ENCODE measurements around the gene UGT1A1.
"Not testable (repeated sequence)": the region's sequence is repeated elsewhere in the genome, so short reads cannot be mapped to it uniquely, and the experiment has no call there.

Gene UGT1A1

DNA sequence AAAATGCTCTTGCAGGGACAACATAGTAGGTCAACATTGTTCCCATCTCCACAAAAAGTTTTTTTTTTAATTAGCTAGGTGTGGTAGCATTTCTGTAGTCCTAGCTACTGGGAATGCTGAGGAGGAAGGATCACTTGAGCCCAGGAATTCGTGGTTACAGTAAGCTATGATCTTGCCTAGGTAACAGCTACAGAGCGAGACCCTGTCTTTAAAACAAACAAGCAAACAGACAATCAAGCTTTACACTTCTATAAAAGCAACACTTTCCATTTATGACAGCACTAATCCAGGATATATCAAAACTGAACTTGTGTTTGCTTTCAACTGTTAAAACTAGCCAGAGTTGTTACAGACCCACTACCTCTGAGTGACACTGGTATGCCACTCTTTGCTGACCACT lies 19.2 kb upstream of the UGT1A1 start:
- H3K9me3 ChIP-seq (ENCODE audit: control insufficient read depth, low read length), result no peaks in the 10 kb centered on the region
- H3K79me1 ChIP-seq (replicated peaks; ENCODE audit: low read length, poor library complexity, severe bottlenecking), result no peaks in the 10 kb centered on the region
- no peak overlapping the region for H2BK15ac ChIP-seq (ENCODE audit: low read depth, poor library complexity, severe bottlenecking)
- H3K9ac ChIP-seq (ENCODE audit: low read length), result no peak overlapping the region
- H3K4ac ChIP-seq (ENCODE audit: low read depth in 1 of 2, low read length in 2 of 2), result no peak overlapping the region
- DNase-seq, result no peak
- no peak overlapping the region for H4K91ac ChIP-seq (ENCODE audit: low read length)
- H3K4me1 ChIP-seq (ENCODE audit: control insufficient read depth, insufficient read depth, low read depth, low read length), result peaks cover 1% of the 10 kb centered on the region
- 39% methylated on average over 2 of the region's 2 CpGs for WGBS
- no peak overlapping the region for H3K23ac ChIP-seq (ENCODE audit: low read length in 2 of 2)
- no peak overlapping the region for H3K14ac ChIP-seq (ENCODE audit: low read length in 2 of 2)
- H2BK120ac ChIP-seq (ENCODE audit: low read depth, low read length), result no peak overlapping the region
- no peak overlapping the region for H4K8ac ChIP-seq (ENCODE audit: low read length)
- H3K4me3 ChIP-seq (ENCODE audit: insufficient read depth in 1 of 2, low read depth in 1 of 2, low read length in 2 of 2), result no peak overlapping the region
- H3K27me3 ChIP-seq (ENCODE audit: control insufficient read depth in 1 of 2, insufficient read depth in 1 of 2, low read length in 2 of 2), result peaks cover 17 to 35% of the 10 kb centered on the region in 2 experiments
- no peak overlapping the region for H3K27ac ChIP-seq (ENCODE audit: low read length, poor library complexity, severe bottlenecking)
- no peak overlapping the region for H2BK12ac ChIP-seq (ENCODE audit: low read length in 2 of 2)
- no peak overlapping the region for H2AK5ac ChIP-seq (ENCODE audit: low read length, severe bottlenecking)
- no peak overlapping the region for H2BK5ac ChIP-seq (ENCODE audit: low read depth, low read length, poor library complexity, severe bottlenecking)
- H3K4me2 ChIP-seq (ENCODE audit: low read length, poor library complexity, severe bottlenecking), result no peak overlapping the region
- H3K18ac ChIP-seq (ENCODE audit: low read depth in 1 of 2, low read length in 2 of 2), result no peak overlapping the region
- H3K36me3 ChIP-seq (ENCODE audit: control insufficient read depth in 1 of 2, insufficient read depth in 2 of 2, low read depth in 1 of 2, low read length in 2 of 2), result no peaks in the 10 kb centered on the region
- no peak overlapping the region for H2AFZ ChIP-seq (ENCODE audit: low read depth, low read length)

DNA sequence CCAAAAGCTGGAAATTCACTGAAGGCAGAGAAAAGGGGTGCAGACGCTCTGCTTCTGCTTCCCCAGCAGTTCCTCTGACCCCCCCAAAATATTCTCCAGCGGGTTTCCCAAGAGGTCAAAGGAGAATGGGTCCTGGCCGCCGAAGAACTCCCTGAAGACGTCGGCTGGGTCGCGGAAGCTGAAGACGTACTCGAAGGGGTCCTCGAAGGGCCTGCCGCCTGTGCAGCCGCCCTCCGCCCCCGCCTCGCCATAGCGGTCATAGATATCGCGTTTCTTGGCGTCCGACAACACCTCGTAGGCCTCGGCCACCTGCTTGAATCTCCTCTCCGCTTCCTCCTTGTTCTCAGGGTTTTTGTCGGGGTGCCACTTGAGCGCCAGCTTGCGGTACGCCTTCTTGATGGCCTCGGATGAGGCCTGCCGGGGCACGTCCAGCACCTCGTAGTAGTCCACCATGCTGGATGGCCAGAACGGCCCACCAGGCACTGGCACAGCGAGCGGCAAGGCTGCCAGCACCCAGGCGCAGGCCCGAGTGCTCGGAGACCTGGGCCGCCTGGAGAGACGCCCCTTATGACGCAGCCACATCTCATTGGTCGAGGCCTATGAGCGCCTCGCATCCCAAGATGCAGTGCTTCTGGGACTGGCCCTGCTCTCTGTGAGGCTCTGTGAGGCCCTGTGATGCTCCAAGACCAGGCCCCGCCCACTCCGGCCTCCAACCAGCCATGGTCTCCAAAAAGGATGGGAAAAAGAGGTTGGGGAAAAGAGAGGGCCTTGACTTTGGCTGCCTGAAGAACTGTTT lies 16.4 kb upstream of the UGT1A1 start:
- Histone ChIP-seq H3K14ac (ENCODE audit: low read length in 2 of 2) (no peak overlapping the region), H3K18ac (ENCODE audit: low read depth in 1 of 2, low read length in 2 of 2) (no peak overlapping the region), H2BK12ac (ENCODE audit: low read length in 2 of 2) (no peak overlapping the region), H3K4ac (ENCODE audit: low read depth in 1 of 2, low read length in 2 of 2) (no peak overlapping the region), H3K4me3 (ENCODE audit: insufficient read depth in 1 of 2, low read depth in 1 of 2, low read length in 2 of 2) (no peak overlapping the region), H3K9ac (ENCODE audit: low read length) (no peak overlapping the region), H4K91ac (ENCODE audit: low read length) (no peak overlapping the region), H4K8ac (ENCODE audit: low read length) (no peak overlapping the region), H3K27ac (ENCODE audit: low read length, poor library complexity, severe bottlenecking) (no peak overlapping the region), H2BK120ac (ENCODE audit: low read depth, low read length) (no peak overlapping the region), H3K4me1 (ENCODE audit: control insufficient read depth, insufficient read depth, low read depth, low read length) (peaks cover 2% of the 10 kb centered on the region), H3K4me2 (ENCODE audit: low read length, poor library complexity, severe bottlenecking) (no peak overlapping the region), H3K9me3 (ENCODE audit: control insufficient read depth, low read length) (no peaks in the 10 kb centered on the region), H3K79me1 (replicated peaks; ENCODE audit: low read length, poor library complexity, severe bottlenecking) (no peaks in the 10 kb centered on the region), H2AFZ (ENCODE audit: low read depth, low read length) (no peak overlapping the region), H2AK5ac (ENCODE audit: low read length, severe bottlenecking) (no peak overlapping the region), H2BK15ac (ENCODE audit: low read depth, poor library complexity, severe bottlenecking) (no peak overlapping the region), H3K27me3 (ENCODE audit: control insufficient read depth in 1 of 2, insufficient read depth in 1 of 2, low read length in 2 of 2) (peaks cover 10 to 17% of the 10 kb centered on the region in 2 experiments), H3K23ac (ENCODE audit: low read length in 2 of 2) (no peak overlapping the region), H2BK5ac (ENCODE audit: low read depth, low read length, poor library complexity, severe bottlenecking) (no peak overlapping the region), H3K36me3 (ENCODE audit: control insufficient read depth in 1 of 2, insufficient read depth in 2 of 2, low read depth in 1 of 2, low read length in 2 of 2) (no peaks in the 10 kb centered on the region)
- WGBS, result 89% methylated on average over 38 of the region's 46 CpGs
- DNase-seq, result no peak

DNA sequence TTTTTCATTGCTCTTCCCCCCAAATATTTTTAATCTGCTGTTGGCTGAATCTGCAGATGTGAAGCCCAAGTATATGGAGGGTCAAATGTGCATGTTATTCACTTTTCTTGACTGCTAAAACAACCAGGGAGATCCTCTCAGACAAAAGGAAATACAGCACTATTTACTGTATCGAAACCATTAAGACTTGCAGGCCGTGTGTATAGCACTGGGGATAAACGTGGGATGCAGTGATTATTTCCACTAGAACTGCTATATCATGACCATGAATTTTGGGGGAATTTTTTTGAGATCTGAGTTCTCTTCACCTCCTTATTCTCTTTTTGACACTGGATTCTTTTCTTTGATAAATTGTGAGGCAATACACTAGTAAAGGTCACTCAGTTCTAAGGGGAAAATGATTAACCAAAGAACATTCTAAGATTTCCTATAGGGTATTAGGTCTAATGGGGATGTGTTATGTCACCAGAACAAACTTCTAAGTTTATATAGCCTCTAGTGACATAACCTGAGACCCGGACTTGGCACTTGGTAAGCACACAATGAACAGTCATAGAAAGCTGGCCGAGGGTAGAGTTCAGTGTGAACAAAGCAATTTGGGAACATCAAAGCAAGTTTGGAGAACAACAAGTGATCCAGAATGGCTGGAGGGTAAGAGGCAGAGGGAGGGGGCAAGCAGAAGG lies 14.9 kb upstream of the UGT1A1 start:
- Histone ChIP-seq H2AFZ (ENCODE audit: low read depth, low read length) (no peak overlapping the region), H3K36me3 (ENCODE audit: control insufficient read depth in 1 of 2, insufficient read depth in 2 of 2, low read depth in 1 of 2, low read length in 2 of 2) (no peaks in the 10 kb centered on the region), H2BK5ac (ENCODE audit: low read depth, low read length, poor library complexity, severe bottlenecking) (no peak overlapping the region), H3K4me1 (ENCODE audit: control insufficient read depth, insufficient read depth, low read depth, low read length) (peaks cover 2% of the 10 kb centered on the region), H3K14ac (ENCODE audit: low read length in 2 of 2) (no peak overlapping the region), H4K91ac (ENCODE audit: low read length) (no peak overlapping the region), H2BK120ac (ENCODE audit: low read depth, low read length) (no peak overlapping the region), H2BK15ac (ENCODE audit: low read depth, poor library complexity, severe bottlenecking) (no peak overlapping the region), H3K4me2 (ENCODE audit: low read length, poor library complexity, severe bottlenecking) (no peak overlapping the region), H2BK12ac (ENCODE audit: low read length in 2 of 2) (no peak overlapping the region), H3K27ac (ENCODE audit: low read length, poor library complexity, severe bottlenecking) (no peak overlapping the region), H4K8ac (ENCODE audit: low read length) (no peak overlapping the region), H3K18ac (ENCODE audit: low read depth in 1 of 2, low read length in 2 of 2) (no peak overlapping the region), H3K23ac (ENCODE audit: low read length in 2 of 2) (no peak overlapping the region), H3K79me1 (replicated peaks; ENCODE audit: low read length, poor library complexity, severe bottlenecking) (no peaks in the 10 kb centered on the region), H3K4ac (ENCODE audit: low read depth in 1 of 2, low read length in 2 of 2) (no peak overlapping the region), H3K27me3 (ENCODE audit: control insufficient read depth in 1 of 2, insufficient read depth in 1 of 2, low read length in 2 of 2) (peaks cover 10 to 14% of the 10 kb centered on the region in 2 experiments), H3K9me3 (ENCODE audit: control insufficient read depth, low read length) (no peaks in the 10 kb centered on the region), H3K9ac (ENCODE audit: low read length) (no peak overlapping the region), H2AK5ac (ENCODE audit: low read length, severe bottlenecking) (no peak overlapping the region), H3K4me3 (ENCODE audit: insufficient read depth in 1 of 2, low read depth in 1 of 2, low read length in 2 of 2) (no peak overlapping the region)
- 47% methylated on average over 3 of the region's 5 CpGs for WGBS
- DNase-seq, result no peak

DNA sequence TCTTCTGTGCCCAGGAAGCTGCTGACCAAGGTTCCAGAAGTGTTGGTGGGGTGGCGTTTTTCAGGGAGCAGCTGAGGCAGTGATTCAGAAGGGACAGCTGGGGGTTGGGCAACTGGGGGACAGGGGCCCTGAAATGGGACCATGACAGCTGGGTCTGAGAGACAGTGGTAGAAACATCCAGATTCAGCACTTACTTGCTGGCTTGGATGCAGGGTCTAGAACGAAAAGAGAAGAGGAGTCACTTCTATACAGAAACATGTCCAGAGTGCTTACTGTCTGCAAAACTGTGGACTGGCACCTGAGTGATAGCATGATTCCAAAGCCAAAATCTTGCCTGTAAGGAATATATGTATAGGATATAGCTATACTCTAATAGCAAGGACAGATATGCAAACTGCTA lies 14.2 kb upstream of the UGT1A1 start:
- 54% methylated on average over 2 of the region's 2 CpGs for WGBS
- H4K91ac ChIP-seq (ENCODE audit: low read length); H2BK120ac ChIP-seq (ENCODE audit: low read depth, low read length); H4K8ac ChIP-seq (ENCODE audit: low read length); H3K4me3 ChIP-seq (ENCODE audit: insufficient read depth in 1 of 2, low read depth in 1 of 2, low read length in 2 of 2); H2BK12ac ChIP-seq (ENCODE audit: low read length in 2 of 2); H3K4me1 ChIP-seq (ENCODE audit: control insufficient read depth, insufficient read depth, low read depth, low read length); H2AFZ ChIP-seq (ENCODE audit: low read depth, low read length); H3K4me2 ChIP-seq (ENCODE audit: low read length, poor library complexity, severe bottlenecking); H3K79me1 ChIP-seq (replicated peaks; ENCODE audit: low read length, poor library complexity, severe bottlenecking); H3K18ac ChIP-seq (ENCODE audit: low read depth in 1 of 2, low read length in 2 of 2); H3K9ac ChIP-seq (ENCODE audit: low read length); H3K14ac ChIP-seq (ENCODE audit: low read length in 2 of 2); H3K23ac ChIP-seq (ENCODE audit: low read length in 2 of 2); H3K4ac ChIP-seq (ENCODE audit: low read depth in 1 of 2, low read length in 2 of 2); H2BK5ac ChIP-seq (ENCODE audit: low read depth, low read length, poor library complexity, severe bottlenecking); H3K27ac ChIP-seq (ENCODE audit: low read length, poor library complexity, severe bottlenecking); DNase-seq; H2AK5ac ChIP-seq (ENCODE audit: low read length, severe bottlenecking); H2BK15ac ChIP-seq (ENCODE audit: low read depth, poor library complexity, severe bottlenecking); H3K36me3 ChIP-seq (ENCODE audit: control insufficient read depth in 1 of 2, insufficient read depth in 2 of 2, low read depth in 1 of 2, low read length in 2 of 2); H3K9me3 ChIP-seq (ENCODE audit: control insufficient read depth, low read length): not testable (repeated sequence)
- H3K27me3 ChIP-seq (ENCODE audit: control insufficient read depth in 1 of 2, insufficient read depth in 1 of 2, low read length in 2 of 2), result peaks cover 9 to 14% of the 10 kb centered on the region in 2 experiments
